Measurements from ENCODE around the gene GALNT1. TPM values are rescaled to one million over a fixed set of nuclear protein-coding genes. Genes with fewer than 3 reads are reported as not detected.

GALNT1 gene
- total and polyA plus RNA-seq, 2 donors (not counting 1 experiment from before 2014, with no cell fraction given), result 7.5 to 51.3 TPM

DNA sequence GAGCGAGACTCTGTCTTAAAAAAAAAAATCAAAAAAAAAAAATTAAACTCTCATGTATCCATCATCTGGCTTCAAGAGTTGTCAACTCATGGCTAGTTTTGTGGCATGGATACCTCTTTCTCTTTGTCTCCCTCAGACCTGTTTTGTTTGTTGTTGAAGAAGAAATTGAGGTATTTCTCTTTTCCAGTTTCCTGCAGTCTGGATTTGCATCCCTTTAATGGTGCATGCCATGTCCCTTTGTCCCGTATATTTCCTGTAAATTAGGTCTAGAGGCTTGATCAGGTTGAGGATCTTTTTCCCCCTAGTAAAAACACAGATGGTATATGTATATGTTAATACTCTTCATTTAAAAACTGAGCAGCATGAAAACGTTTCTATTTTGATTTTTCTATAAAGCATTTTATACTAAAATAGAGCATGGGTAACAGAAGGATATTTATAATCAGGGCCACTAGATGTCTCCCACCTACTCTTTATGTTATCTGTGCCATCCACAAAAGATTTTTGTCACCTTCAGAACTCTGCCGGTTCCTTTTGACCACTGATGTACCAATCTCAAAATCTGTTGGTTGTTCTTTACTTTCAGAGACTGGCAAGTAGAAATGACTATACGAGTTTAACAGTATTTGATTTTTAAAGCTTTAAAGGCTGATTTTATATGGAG, 80.1 kb downstream of the GALNT1 start:
- TF ChIP-seq EZH2 (IDR thresholded peaks at IDR 0.05; ENCODE audit: borderline replicate concordance, insufficient read depth, low read depth, low read length, poor library complexity, severe bottlenecking), result no peak
- TF ChIP-seq, protein P1, sequence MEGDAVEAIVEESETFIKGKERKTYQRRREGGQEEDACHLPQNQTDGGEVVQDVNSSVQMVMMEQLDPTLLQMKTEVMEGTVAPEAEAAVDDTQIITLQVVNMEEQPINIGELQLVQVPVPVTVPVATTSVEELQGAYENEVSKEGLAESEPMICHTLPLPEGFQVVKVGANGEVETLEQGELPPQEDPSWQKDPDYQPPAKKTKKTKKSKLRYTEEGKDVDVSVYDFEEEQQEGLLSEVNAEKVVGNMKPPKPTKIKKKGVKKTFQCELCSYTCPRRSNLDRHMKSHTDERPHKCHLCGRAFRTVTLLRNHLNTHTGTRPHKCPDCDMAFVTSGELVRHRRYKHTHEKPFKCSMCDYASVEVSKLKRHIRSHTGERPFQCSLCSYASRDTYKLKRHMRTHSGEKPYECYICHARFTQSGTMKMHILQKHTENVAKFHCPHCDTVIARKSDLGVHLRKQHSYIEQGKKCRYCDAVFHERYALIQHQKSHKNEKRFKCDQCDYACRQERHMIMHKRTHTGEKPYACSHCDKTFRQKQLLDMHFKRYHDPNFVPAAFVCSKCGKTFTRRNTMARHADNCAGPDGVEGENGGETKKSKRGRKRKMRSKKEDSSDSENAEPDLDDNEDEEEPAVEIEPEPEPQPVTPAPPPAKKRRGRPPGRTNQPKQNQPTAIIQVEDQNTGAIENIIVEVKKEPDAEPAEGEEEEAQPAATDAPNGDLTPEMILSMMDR (IDR thresholded peaks at IDR 0.05), result no peak

More for the DNA sequence above, 80.1 kb downstream of the GALNT1 start:
- Histone ChIP-seq H3K9me3 (ENCODE audit: control extremely low read depth in 1 of 3, control insufficient read depth in 2 of 3, insufficient read depth in 1 of 3, low read length in 2 of 3) (peaks cover 0 to 1% (median 0%) of the 10 kb centered on the region in 3 donors), H3K4me1 (ENCODE audit: control insufficient read depth in 2 of 2, insufficient read depth in 2 of 2, low read length in 2 of 2) (peaks cover 5 to 12% of the 10 kb centered on the region in 2 donors), H4K20me1 (ENCODE audit: control insufficient read depth, insufficient read depth, low read length, poor library complexity, severe bottlenecking) (no peaks in the 10 kb centered on the region), H3K4me2 (replicated peaks; ENCODE audit: low read depth, low read length, poor library complexity, severe bottlenecking) (peak overlapping the region; percentile 7), H3K27ac (ENCODE audit: low read length in 2 of 2) (no peak overlapping the region), H3K9ac (ENCODE audit: low read length) (no peak overlapping the region), H3K4me3 (ENCODE audit: control extremely low read depth in 1 of 5, extremely low read depth in 1 of 5, insufficient read depth in 1 of 5, low read depth in 2 of 5, low read length in 4 of 5) (no peak overlapping the region), H3K36me3 (replicated peaks in 1 of 2; ENCODE audit: control extremely low read depth in 1 of 2, control insufficient read depth in 1 of 2, extremely low read depth in 1 of 2, insufficient read depth in 2 of 2, low read length in 1 of 2) (peaks cover 10 to 17% of the 10 kb centered on the region in 2 experiments), H2AFZ (ENCODE audit: insufficient read depth, low read depth, low read length, poor library complexity, severe bottlenecking) (no peak overlapping the region), H3K79me2 (ENCODE audit: control insufficient read depth, insufficient read depth, low read length) (peaks cover 17% of the 10 kb centered on the region), H3K27me3 (replicated peaks in 1 of 4; ENCODE audit: control extremely low read depth in 1 of 4, control insufficient read depth in 3 of 4, insufficient read depth in 4 of 4, low read length in 3 of 4) (no peaks in the 10 kb centered on the region)
- no peaks in the 10 kb centered on the region for H3K27me3 Mint-ChIP-seq
- CTCF ChIA-PET, result interaction anchor here (0.6 to 1.1 kb wide), 3 partner anchors 75 to 622 kb away, joined by 3 to 4 read pairs (median 3); no protein-coding TSS in a partner anchor
- WGBS (ENCODE audit: insufficient coverage), result no CpG with 5 or more reads among the region's 5 CpGs
- POLR2A ChIA-PET, result no interaction called here
- DNase-seq (no peak), ATAC-seq (ENCODE audit: low read depth) (no peak)
- no peak overlapping the region for H3K27ac Mint-ChIP-seq
- H3K4me3 Mint-ChIP-seq, result no peak overlapping the region
- peaks cover 20% of the 10 kb centered on the region for H3K4me1 Mint-ChIP-seq
- no peaks in the 10 kb centered on the region for H3K9me3 Mint-ChIP-seq (ENCODE audit: insufficient read depth)
- intact Hi-C loops (cut with micrococcal nuclease), result loop anchor here (5.0 to 10.0 kb wide), 3 partner anchors 44 to 257 kb away; no protein-coding TSS in a partner anchor
